HFF-Myc (cell line): Measurements from ENCODE around the gene MYRFL.

ENCODE experiments used
- DNase-seq: peaks from one replicate; pipeline ENCODE4 v3.0.0-alpha.2; 2011; ENCODE audit warnings: low read depth; ENCODE audit errors: extremely low read depth
- H3K4me3 ChIP-seq: replicated peaks from 2 replicates; pipeline ENCODE4 v1.5.1; 2011; ENCODE audit warnings: low read depth, mild to moderate bottlenecking, control low read depth, low read length
- TF ChIP-seq, protein P1 (sequence below): IDR thresholded peaks from 2 replicates; pipeline ENCODE4 v1.5.1; 2012; ENCODE audit warnings: mild to moderate bottlenecking, low read depth, low read length, control low read depth; ENCODE audit errors: missing control alignments

MYRFL gene

DNA sequence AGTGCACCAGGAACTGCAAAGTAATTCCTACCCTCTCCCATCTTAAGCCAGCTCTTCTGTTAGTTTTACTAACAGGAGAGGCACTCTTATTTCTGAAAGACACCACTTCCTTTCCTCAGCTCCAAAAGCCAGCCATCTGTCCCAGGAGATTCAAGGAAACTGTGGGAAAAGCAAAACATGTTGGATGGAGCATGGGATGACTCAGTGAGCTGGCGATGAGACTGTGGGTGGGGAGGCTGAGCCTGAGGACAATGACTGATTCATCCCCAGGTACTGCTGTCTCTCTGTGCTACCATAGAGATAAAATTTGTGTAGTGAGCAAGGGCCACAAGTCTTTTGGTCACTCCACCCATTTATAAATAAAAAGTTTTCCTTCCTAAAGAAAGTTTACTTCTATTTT is 141.4 kb downstream of the MYRFL start:
- peak; percentile 65 for DNase-seq
- no peak overlapping the region for H3K4me3 ChIP-seq
- TF ChIP-seq, protein P1, sequence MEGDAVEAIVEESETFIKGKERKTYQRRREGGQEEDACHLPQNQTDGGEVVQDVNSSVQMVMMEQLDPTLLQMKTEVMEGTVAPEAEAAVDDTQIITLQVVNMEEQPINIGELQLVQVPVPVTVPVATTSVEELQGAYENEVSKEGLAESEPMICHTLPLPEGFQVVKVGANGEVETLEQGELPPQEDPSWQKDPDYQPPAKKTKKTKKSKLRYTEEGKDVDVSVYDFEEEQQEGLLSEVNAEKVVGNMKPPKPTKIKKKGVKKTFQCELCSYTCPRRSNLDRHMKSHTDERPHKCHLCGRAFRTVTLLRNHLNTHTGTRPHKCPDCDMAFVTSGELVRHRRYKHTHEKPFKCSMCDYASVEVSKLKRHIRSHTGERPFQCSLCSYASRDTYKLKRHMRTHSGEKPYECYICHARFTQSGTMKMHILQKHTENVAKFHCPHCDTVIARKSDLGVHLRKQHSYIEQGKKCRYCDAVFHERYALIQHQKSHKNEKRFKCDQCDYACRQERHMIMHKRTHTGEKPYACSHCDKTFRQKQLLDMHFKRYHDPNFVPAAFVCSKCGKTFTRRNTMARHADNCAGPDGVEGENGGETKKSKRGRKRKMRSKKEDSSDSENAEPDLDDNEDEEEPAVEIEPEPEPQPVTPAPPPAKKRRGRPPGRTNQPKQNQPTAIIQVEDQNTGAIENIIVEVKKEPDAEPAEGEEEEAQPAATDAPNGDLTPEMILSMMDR: no peak

DNA sequence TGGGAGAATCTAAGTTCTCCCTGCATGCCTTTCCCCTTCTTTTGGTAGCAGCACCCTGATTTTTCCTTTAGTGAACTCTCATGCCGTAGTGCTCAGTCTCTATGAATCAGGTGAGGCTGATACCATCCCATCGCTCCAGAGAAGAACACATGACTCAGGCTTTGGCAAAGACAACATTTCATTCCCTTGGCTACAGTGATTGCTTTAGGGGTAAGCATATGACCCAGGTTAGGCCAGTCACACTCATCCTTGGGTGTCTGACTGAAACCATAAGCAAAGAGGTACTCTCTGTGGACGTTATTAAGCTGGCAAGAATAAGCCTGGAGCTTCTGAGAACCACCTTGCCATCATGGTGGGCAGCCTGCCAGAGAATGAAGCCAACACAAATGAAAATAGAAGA is 141.8 kb downstream of the MYRFL start:
- H3K4me3 ChIP-seq: no peak overlapping the region
- TF ChIP-seq, protein P1: no peak
- DNase-seq: no peak

DNA sequence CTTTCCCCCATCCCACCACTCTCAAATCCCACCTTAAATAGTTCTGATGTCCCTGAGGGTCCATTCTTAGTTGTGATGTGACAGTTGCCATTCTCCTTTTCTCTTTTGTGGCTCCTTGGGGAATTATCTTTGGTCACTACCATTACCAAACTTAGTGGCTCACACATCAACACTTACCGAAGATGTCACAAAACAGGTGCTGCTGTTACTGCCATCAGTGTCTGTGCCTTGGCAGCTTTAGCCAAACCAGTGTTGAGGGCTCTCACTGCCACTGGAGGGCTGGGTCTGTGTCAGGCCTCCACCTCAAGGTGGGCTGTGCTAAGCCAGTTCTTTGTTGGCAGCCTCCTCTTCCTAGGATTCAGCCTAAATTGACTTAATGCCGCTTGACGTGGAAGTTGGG is 144.0 kb downstream of the MYRFL start:
- no peak overlapping the region for H3K4me3 ChIP-seq
- DNase-seq: no peak
- TF ChIP-seq, protein P1: no peak

DNA sequence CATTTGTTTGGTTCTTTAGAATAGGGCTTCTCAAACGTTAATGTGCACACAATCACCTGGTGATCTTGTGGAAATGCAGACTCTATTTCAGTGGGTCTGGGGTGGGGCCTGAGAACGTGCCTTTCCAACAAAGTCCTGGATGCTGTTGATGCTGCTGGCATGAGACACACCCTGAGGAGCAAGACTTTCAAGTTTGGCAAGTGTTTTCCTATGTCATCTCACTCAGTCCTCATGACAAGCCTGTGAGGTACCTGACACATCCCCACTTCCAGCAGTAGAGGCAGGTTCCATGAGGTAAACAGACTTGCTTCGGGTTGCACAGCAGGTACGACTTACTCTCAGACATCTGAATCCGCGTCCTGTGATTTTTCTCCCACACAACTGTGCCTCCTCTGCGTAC is 147.1 kb downstream of the MYRFL start:
- H3K4me3 ChIP-seq: no peak overlapping the region
- TF ChIP-seq, protein P1: no peak
- DNase-seq: no peak

DNA sequence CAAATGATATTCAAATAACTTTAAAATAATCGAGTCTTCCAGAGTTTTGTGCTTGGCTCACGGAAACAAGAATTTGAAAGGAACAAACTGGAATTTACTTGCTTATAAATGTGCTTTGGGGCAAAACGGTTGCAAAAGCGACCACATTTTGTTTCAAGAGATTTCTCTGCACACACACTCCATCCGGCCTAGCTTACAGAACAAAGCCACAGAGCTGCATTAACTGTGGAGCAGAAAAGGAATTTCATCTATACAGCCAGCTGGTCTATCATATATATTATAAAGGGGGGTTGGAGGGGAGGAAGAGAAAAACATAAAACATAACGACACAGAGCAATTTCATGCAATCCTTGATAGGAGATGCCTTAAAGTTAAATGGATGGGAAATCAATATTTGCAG is 153.0 kb downstream of the MYRFL start:
- TF ChIP-seq, protein P1: no peak
- no peak for DNase-seq
- no peak overlapping the region for H3K4me3 ChIP-seq

DNA sequence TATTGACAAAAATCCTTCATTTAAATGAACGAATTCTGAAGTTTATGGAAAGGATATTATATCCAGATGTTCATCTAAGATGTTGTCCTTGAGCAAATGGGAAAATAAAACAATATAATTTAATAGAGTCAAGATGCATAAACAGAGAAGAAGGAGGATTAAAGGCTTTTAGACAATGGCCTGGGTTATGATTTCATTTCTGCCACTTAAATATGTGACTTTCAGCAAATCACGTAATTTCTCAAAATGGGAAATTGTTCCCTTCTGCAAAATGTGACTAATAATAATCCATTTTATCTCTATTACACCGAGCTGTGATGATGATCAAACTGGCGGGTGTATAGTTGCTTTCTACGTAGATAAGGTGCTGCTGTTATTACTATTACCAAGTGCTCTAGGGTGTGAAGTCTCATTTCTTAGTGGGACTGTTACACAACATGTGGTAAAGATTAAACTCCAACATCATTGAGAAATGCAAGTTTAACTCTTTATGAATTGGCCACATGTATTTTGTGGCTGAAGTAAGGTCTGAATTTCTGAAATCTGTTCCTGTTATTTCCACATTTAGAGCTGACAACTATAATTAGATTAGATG is 157.0 kb downstream of the MYRFL start:
- no peak overlapping the region for H3K4me3 ChIP-seq
- TF ChIP-seq, protein P1: no peak
- DNase-seq: no peak

DNA sequence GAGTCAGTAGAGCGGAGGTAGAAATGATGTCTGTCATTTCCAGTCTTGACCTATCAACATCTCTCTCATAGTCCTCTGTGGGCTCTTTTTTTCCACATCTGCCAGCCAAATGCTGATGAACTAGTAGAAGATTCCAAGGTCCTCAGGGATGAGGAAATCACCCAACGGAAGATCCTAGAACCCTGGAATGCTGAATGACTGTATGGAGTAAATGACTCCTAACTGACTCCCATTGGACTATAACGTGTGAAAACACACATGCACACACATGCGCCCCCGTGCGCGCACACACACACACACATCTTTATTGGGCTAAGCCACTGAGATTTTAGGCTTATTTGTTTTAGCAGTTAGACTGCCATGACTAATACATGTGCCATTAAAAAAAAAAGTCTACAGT is 159.2 kb downstream of the MYRFL start:
- no peak for DNase-seq
- TF ChIP-seq, protein P1: no peak
- H3K4me3 ChIP-seq: no peak overlapping the region
